A673 (cell line): ENCODE data around the gene IQCH.

Experiments used
- CTCF ChIP-seq: fragments of 300-800, 200-600 bp; sonication (generic); conservative IDR thresholded peaks from 2 replicates; pipeline ENCODE4 v1.5.1; 2017; ENCODE audit warnings: low read depth, mild to moderate bottlenecking, antibody characterized with exemption, low read length, moderate library complexity, mixed read lengths
- EZH2 ChIP-seq: fragments of 200-600 bp; sonication (generic); IDR thresholded peaks from 2 replicates; pipeline ENCODE4 v1.6.1; 2017; ENCODE audit warnings: borderline replicate concordance, low read depth, mild to moderate bottlenecking, mixed read lengths, antibody characterized with exemption, low read length; ENCODE audit not compliant: poor library complexity, severe bottlenecking

- TF ChIP-seq CTCF (no peak), EZH2 (no peak)
Measured at GRCh38 chr15:67501836-67502461, 247.4 kb downstream of the IQCH start.
